Measurements from ENCODE around the gene UBE2U.

DNA sequence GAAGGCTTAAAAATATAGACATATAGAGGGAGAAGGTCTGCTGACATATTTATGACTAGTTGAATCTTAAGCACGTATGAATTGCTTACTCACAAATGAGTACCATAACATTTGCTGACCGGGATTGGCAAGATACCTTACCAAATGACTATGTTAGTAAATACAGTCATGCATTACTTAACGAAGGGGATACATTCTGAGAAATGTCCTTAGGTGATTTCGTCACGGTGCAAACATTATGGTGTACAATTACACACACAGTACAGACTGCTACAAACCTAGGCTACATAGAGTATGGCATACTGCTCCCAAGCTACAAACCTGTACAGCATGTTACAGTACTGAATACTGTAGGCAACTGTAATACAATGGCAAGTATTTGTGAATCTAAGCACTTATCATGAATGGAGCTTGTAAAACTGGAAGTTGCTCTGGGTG, 19.4 kb upstream of the UBE2U start:
- TF ChIP-seq, protein P1, sequence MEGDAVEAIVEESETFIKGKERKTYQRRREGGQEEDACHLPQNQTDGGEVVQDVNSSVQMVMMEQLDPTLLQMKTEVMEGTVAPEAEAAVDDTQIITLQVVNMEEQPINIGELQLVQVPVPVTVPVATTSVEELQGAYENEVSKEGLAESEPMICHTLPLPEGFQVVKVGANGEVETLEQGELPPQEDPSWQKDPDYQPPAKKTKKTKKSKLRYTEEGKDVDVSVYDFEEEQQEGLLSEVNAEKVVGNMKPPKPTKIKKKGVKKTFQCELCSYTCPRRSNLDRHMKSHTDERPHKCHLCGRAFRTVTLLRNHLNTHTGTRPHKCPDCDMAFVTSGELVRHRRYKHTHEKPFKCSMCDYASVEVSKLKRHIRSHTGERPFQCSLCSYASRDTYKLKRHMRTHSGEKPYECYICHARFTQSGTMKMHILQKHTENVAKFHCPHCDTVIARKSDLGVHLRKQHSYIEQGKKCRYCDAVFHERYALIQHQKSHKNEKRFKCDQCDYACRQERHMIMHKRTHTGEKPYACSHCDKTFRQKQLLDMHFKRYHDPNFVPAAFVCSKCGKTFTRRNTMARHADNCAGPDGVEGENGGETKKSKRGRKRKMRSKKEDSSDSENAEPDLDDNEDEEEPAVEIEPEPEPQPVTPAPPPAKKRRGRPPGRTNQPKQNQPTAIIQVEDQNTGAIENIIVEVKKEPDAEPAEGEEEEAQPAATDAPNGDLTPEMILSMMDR (IDR thresholded peaks at IDR 0.05): no peak
- no peak for TF ChIP-seq POLR2A (IDR thresholded peaks at IDR 0.05)

Measured in Peyer's patch (tissue), 4 donors.